UCSD-AML1 (cell line): ENCODE data around the gene CREB5.
A peak's percentile ranks its signal among the peaks of the same experiment; 100 is the strongest.

Source experiments
- DNase-seq: peaks from one replicate; lab custom pipeline; 2025; ENCODE audit not compliant: unreplicated experiment; lab: John Stamatoyannopoulos, UW

Gene CREB5

DNA sequence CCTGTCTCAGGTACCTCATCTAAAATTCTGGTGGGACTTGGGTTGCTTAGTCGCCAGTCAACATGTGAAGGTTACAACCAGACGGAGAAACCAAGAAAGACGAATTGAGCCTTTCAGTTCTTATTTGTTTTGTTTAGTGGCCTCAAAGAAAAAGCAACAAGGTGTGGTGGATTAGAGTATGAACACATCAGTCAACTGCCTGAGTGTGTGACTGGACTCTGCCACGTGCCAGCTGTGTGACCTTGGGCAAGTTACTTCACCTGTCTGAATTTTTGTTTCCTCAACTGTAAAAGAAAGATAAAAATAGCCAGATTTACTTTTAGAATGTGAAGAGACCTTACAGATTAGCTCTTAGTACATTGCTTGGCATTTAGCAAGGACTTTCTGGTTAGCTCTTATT lies 259.2 kb downstream of the CREB5 start:
- no peak for DNase-seq

DNA sequence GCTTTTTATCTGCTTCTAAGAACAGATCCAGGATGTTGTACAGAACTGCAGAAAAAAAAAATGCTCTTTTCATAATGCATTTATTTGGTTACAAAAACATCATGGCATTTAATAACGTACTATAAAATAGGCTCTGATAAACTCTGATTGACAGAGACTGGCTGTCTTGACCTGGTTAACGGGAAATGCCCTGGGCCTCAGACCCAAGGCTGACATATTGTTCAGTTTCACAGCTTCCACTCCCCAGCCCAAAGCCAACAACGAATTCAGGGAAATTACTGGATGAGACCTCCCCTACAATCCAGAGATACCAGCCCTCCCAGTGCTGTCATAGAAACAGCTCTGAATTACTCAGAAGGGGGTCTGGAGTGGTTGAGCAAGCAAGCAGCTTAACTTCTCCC lies 260.1 kb downstream of the CREB5 start:
- DNase-seq, result no peak

DNA sequence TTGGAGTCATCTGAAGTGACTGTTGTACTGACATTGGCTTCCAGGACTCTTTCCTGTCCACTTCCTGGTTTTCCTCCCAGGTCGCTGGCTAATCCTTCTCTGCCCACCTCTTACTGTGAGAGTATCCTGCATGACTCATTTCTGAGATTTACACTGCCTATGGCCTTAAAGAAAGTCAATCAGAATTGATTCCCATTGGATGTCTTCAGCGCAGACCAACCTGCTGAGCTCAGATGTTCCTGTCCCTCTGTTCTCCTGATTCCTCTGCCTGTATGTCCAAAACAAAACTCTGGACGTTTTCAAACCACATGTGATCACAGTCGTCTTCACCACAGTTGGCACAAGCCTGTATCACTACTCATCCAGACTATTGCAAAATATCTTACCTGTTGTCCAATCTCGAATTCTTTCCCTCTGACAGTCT lies 262.1 kb downstream of the CREB5 start:
- no peak for DNase-seq

DNA sequence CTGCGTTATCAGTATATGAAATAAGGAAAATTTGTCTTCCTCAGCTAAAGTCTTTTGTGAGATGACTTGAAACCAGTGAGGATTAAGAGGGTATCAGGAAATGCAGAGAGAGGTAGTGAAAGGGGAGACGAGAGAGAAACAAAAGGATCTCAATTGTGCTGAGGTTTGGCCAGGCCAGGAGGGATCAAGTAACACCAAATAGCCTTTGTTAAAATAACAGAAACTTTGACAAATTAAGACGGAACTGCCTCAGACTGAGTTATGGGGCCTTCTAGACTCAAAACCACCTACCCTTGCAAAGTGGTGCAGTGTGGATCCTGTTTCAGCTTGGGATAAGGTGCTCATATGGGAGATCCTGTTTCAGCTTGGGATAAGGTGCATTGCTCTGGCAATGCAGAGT lies 263.1 kb downstream of the CREB5 start:
- no peak for DNase-seq

DNA sequence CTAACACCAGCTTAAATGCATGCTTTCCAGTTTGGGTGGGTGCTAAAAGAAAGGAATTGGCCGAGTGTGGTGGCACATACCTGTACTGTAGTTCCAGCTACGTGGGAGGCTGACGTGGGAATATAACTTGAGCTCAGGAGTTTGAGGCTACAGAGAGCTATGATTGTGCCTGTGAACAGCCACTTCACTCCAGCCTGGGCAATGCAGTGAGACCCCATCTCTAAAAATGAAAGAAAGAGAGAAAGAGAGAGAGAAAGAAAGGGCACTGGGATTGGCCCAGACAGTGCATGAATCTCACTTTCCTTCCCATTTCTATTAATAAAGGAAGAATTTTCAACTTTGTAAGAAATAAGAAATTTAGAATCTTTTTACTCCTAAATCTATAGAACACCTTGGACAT lies 265.4 kb downstream of the CREB5 start:
- no peak for DNase-seq

DNA sequence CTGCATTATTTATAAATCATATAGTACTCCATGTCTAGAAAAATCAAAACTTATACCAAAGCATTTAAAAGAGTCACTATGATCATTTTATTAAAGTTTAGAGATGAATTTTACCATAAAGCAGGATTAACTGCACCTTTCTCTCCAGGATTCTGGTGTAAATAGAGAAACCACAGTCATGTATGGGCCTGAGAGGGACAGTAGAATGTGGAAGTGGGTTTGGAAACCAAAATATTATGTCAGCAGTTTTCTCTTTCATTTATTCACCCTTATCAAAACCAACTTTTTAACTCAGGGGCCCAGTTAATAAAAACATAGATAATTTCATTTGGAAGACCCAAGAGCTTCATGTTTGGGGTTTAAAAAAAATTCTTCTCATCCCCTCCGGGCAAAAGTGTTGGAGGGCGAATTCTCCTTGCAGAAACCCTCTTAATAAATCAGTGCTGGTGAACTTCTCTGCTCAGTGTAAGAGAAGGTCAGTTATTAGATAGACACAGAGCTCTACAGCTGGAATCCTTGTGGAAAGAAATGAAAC lies 266.2 kb downstream of the CREB5 start:
- no peak for DNase-seq

DNA sequence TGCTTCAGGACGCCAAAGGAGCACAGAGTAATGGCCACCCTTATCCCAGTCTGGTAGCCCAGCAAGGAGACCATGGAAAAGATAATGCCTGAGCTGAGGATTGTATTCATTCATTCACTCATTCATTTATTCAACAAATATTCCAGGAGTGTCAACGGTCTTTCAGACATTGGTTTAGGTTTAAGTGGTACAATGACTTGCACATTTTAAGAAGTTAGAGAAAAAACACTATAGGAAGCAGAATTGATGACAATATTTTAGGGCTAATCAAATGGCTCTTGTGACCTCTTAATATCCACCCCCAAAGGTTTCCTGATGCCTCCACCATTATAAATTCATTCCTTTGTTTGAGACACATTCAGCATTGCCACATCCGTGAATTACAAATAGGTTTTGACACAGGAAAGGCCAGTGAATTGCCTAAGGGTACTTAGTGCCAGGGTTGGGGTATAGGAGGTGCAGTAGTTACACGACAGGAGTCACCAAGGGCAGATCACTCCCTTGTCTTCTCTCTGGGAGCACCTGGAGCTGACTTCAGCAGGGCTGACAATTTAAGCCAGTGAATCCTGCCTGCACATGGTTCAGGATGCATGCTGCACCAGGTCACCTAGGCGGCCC lies 269.5 kb downstream of the CREB5 start:
- DNase-seq, result no peak

DNA sequence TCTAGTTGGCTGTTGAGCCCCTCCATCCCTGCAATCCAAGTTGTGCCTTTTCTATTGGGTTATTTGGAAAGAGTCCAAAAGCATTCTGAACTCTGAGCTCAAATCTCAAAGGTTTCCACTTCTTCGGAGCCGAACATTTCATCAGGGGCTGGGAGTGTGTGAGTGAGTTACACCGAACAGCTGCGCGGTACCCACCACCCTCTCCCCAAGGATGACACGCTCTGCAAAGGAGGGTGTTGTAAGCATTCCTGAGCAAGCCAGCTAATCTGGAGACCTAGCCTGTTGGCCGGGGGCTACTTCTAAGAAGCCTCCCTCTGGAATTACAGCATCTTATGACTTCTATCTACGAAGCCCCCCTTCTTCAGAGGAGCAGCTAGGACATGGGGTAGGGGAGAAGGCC lies 270.5 kb downstream of the CREB5 start:
- no peak for DNase-seq

DNA sequence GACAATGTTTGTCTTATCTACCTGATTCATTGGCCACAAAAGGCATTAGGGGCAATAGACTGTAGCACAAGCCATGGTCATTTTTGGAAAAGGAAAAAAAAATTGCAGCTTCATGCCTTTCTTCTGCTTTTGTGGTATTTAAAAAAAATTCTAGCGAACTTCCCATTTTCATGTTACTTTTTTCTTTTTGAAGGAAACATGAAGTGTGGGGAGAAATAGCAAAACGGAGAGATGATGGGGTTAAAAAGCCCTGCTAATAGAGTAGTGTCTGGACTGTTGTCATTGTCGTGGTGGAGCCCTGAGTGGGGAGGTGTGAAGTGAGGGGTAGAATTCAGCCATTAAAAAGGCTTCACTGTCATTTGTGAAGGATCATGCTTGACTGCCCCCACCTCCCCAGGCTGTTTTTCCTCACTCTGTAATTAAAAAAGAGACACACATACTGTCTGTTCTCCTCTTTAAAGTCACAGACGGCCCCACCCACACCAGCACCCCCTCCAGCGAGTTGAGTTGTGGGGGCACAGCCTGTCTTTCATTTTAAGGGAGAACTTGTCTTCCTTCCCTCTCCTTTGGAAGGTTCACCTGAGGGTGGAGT lies 272.4 kb downstream of the CREB5 start:
- peak; percentile 12 for DNase-seq

DNA sequence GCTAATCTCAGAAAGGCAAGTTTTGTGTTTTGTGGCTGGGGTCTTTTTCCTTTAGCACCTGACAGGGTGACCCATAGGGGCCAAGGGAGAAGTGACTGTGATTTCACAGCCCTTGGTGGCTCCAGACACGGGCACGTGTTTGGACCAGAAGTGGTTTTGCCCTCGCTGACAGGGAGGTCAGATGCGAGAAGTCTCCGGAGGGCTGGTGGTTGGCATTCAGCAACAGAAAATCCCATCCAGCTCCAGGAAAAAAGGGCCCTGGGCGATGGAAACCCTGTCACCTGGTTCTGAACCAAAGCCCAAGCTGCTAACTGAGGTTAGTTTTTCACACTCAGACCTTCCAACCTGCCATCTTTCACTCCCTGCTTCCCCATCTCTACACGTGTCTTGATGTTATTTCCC lies 272.9 kb downstream of the CREB5 start:
- peak; percentile 12 for DNase-seq

DNA sequence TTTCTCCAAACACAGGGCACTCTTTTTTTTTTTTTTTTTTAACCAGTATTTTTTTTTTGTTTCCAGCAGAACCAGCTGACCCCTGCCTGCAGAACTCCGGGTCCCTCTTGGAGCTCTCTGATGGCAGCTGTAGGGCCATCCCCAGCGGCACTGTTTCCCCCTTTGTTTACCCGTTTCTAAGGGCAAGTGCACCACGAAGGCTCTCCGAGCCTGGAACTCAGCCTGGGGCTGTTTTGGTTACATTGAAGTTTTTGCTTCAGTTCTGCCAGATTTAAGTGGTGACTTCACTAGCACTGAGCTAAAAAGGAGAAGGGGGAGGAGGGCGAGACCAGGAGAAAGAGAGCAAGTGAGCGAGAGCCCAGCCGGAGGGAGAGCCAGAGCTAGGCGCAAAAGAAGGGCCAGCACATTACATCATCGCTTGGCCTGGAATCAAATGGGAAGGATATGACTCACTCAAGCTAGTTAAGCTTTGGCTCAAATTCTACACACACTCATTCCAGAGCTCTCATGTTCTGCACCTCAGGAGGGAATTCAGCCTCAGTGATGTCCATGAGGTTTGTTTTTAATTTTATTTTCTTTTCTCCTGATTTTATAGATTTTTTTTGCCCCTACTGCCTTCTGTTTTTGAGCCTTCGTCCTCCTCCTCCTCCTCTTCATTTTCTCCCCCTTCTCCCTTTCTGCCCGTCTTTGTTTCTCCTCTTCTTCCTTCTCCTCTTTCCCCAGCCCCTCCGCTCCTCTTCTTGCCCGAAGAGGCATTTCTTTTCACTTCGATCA lies 273.5 kb downstream of the CREB5 start:
- peak; percentile 16 for DNase-seq

DNA sequence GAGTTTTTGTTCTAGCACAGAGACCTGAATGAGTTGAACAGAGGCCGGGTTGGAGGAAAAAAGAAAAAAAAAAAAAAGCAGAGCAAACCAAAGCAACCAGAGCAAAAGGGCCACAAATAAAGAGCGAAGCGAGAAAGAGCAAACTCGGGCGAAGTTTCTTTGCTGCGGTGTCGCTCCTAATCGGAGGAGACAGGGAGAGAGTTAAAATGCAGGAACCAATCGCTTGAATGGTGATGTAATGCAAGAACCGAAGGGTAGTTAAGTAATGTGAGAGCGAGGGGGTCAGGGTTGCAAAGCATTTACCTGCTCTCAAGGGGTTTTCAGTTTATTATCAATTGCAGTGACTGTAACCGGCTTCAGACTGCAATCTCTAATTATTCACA lies 274.1 kb downstream of the CREB5 start:
- DNase-seq, result no peak

DNA sequence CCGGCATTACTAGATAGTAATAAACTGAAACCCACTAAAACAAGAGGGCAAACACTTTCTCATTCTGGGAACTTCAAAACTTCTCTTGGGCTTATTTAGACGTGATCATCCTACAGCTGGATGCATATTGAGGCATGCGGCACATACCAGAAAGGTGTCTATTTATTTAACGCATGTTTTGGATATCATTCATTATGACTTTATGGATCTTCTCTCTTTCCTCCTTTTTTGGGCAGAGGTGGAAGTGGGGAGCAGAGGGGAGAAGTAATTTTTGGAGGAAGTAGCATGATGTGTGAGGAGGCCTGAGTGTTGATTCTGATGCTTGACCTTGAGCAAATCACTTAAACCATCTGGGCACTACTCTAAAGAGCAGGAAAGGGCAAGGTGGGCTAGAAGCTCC lies 275.2 kb downstream of the CREB5 start:
- DNase-seq, result no peak

DNA sequence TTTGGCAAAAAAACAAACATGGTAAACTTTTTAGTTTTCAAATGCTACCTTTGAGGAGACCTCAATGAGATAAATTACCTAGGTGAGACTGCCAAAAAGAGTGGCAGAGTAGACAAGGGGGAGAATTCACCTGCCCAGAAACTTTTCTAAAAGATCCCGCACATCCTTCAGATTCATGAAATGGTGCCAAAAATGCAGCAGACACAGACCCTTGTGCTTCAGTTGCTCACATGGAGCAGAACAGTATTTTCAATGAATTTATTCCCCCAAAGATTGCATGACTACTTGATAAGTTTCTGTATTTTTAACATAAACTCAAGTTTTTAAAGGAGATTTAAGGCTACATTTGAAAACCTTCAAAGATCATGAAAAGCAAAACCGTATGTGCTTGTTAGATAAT lies 275.9 kb downstream of the CREB5 start:
- no peak for DNase-seq

DNA sequence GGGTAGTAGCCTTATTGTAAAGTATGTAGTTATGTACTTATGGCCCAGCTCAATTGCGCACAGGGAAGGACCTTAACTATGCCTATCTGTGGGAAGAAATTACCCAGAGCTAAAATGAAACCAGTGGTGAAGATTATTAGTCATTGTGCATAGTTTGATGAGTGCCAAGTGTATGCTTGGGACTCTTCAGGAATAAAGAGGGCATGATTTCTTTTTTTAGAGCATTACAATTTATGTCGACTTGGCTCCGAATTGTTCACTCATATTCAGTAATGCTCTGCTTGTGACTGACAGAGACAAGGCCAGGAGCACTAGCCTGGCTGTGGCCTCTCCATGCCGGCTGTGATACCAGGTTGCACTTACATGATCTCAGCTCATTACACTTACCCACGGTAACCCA lies 276.3 kb downstream of the CREB5 start:
- DNase-seq, result no peak

DNA sequence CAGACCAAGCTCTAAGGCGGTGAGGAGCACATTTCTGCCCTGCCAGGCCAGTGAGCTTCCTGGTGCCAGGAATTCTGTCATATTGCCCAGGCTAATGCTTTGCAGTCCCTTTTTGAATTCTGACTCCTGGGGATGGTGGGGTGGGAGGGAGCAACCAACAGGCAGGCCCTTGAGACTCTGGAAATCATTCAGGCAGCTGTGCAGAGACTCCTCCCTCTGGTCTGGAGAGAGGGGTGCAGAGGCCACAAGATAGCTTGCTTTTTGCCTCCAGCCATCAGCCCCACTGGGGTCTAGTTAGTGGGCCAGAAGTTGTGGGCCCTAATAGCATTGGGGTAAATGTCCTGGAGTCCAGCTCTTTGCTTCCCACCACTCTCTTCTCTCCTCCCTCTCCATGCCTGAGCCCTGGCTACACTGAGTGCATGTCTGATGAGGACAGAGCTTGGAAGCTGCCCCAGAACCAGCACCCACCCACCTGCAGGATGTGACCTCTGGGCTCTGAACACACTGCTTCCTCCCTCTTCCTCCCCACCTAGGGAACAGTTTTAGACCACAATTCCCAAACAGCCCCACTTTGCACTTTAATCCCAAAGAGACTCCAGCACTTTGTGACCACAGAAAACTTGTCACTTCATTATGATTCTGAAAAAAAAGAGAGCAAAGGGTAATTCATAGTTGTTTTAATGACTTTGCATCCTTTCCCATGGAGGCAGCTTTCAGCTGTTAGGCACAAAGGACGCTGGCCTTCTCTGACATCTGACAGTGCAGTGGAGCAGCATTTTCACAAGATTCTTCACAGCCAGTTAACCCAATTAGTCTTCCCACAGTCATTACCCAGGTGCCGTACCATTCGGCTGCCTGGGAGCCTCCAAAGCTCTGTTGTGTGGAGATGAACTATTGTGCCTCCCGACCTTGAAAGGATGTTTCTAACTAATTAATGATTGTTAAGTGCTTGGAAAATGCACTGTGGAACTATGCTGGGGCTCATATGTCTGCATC lies 283.3 kb downstream of the CREB5 start:
- no peak for DNase-seq

DNA sequence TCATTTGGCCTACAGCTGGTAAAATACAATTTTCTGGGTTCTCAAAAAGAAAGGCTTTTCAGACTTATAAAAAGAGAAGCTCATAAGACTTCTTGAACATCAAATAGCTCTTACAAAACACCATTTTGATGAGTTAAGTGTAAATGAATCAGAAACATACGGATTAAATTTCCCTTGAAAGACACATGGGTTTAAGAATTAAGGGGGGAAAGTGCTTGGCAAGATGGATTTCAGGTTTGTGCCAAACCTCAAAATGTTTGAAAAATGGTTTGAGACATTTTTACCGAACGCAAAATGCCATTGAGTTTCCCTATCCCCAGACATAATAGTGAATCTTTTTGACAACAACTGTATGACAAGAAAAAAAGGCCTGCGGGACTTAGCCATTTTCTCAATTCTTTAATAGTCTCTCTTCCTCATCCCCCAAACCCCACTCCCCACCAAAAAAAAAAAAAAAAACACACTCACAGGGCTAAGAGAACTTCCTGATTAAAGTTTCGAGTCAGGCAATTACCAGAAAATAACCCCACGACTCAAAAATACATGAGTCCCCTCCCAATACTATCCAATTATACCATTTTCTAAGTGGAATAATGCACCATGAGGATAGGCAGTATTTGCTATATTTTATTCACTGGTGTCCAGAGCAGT lies 285.7 kb downstream of the CREB5 start:
- DNase-seq, result no peak

DNA sequence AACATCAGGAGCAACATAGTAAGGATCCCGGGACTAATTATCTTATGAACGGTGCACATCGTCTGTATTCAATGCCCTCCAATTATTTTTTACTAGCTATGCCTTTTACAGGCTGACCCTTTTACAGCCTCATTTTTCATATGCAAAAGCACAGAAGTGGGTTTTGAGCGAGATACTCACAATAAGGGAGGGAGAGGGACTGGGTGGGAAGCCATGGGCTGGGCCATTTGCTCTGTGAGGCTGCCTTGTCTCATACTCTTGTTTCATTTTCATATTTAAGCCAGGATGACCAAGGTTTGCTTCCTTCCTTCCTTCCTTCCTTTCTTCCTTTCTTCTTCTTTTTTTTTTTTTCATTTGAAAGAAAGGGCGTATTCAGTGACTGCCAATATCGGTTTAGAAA lies 286.5 kb downstream of the CREB5 start:
- DNase-seq, result no peak

DNA sequence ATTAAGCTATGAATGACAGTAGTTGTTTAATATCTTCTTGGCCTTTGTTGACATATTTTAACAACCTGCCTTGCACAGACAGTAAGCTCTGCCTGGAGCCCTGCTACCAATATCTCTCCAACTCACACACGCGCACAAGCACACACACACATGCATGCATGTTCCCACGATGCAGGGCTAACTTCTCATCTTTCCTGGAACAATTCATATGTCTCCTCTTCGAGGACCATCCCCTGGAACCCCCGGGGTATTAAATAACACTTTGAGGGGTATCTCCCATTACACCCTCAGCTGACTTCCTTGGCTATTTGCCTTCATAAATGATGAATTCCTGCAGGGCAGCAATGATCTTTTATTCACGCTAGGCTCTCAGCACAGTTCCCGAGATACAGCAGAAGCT lies 287.8 kb downstream of the CREB5 start:
- no peak for DNase-seq

DNA sequence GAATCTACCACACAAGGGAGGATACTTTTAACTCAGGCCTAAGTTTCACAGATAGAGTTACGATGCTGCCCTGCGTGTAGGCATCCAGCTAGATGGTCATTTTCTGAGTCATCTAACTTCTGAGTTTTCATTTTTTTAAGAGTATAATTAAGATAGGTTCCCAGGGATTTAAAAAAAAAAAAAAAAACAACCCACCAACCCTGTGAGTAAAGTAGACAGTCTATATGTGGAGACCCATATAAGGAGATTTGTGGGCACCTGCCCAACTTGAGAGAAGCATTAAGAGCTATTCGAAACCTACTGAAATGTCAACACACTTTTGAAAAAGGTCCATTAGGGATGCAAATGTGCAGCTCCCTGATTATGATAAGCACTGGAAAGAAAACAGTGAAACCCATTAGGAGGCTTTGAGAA lies 288.5 kb downstream of the CREB5 start:
- no peak for DNase-seq

DNA sequence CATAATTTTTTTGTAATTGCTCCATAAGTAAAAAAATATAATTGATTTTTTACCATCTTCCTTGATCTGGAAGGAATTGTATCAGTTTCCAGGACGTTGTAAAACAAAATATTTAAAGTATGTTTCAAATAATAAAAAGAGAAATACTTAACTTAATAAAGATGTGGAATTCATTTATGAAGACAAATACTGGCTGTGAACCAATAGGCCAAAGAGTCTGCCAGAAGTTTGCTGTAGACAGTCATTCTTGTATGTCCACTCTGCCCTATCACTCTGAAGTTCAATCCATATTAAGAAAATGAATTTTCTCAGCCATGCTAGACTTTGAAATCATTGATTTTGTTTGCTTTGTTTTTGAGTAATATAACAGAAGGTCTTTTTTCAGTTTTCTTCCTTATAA lies 289.4 kb downstream of the CREB5 start:
- no peak for DNase-seq
